NCI-H1694 (cell line): ENCODE results near the gene OMG.
"Not testable (repeated sequence)": the region's sequence is repeated elsewhere in the genome, so short reads cannot be mapped to it uniquely, and the experiment has no call there.

Experiments
- DNase-seq: peaks from one replicate; lab custom pipeline; 2025; lab: John Stamatoyannopoulos, UW

The OMG gene

GRCh38 chr17:31262923-31263322, 34.1 kb downstream of the OMG start:
- not testable (repeated sequence) for DNase-seq

GRCh38 chr17:31261601-31262000, 35.4 kb downstream of the OMG start:
- DNase-seq: no peak

DNA sequence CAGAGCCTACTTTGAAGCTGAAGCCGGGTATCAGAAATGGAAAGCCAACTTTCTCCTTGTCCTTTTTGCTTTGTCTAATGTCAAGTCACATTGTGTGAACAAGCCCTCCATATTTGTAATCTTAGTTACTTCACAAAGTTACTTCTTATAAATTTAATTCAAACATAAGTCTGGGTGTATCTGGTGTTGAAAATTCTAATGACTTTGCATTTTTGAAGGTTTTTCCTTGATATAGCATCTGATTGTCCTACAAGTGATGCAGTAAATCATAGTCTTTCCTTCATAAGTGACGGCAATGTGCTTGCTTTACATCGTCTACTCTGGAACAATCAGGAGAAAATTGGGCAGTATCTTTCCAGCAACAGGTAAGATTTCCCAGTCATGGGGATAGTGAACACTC, 36.9 kb downstream of the OMG start:
- no peak for DNase-seq

DNA sequence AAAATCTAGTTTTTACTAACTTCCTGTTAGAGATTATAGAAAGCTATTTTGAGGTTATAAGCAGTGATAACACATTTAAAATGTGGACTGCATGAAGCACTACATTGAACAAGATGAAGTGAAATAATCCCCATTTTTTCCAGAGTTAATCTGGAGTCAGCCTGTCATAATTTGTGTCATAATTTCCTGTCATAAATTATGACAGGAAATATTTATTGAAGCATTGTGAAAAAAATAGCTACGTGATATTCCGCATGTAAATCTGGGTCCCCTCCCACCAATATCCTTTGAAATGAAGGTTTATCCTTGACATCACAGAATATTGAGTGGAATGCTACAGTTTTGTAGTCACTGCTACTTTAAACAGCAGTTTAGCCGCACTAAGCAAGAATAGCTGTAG, 40.1 kb downstream of the OMG start:
- DNase-seq: no peak

DNA sequence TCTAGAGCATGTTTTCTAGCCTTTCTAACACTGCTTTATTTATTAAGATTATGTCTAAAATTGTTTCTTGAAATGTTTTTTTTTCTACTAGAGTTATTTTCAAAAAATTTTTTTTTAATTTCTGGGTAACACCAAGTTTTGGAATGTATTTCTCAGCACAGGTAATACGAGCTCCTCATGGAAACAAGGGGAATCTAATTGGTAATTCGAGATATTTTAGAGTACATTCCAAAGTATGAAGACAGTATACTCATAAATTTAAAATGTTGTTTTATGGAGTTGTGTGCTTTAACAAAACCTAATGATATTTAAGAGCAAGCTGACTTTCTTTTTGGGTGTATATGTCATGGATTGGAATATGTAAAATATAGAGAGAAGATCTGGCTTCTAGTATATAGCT, 42.4 kb downstream of the OMG start:
- no peak for DNase-seq

DNA sequence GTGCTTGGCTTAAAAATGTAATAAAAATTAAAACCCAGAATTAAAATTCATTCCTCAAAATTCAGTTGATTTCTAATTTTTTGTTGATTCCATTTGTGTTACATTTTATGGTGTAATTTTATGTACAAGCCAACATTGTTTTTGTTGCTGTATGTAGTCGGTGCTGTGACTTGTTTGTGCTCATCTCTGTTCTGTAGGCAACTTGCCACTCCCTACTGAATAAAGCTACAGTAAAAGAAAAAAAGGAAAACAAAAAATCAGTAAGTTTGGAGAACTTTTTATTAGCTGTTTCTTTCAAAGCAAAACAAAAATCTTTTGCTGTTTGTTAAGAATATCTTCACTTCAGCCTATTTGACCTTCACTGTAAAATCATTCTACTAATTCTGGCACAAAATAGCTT, 44.3 kb downstream of the OMG start:
- no peak for DNase-seq

DNA sequence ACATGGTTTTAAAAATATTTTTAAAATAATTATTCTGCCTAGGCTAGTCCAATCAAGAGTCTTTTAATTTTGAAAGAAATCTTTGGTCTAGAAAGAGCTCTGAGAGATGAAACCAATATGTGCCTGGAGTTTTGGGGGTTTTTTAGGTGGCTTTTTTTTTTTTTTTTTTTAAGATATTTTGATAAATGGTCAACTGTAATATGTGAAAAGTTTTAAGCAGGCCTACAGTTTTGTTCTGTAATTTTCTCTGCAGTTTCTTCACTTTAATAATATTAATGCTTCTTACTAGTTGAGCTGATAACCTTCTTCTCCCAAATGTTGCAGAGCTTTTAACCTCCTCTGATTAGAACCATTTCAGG, 45.1 kb downstream of the OMG start:
- no peak for DNase-seq

- DNase-seq: no peak
These were observed 45.7 kb downstream of the OMG start for GRCh38 chr17:31251105-31251969.

- DNase-seq: no peak
These were observed 46.8 kb downstream of the OMG start for GRCh38 chr17:31250229-31250628.

GRCh38 chr17:31249835-31250141, 47.3 kb downstream of the OMG start:
- no peak for DNase-seq

DNA sequence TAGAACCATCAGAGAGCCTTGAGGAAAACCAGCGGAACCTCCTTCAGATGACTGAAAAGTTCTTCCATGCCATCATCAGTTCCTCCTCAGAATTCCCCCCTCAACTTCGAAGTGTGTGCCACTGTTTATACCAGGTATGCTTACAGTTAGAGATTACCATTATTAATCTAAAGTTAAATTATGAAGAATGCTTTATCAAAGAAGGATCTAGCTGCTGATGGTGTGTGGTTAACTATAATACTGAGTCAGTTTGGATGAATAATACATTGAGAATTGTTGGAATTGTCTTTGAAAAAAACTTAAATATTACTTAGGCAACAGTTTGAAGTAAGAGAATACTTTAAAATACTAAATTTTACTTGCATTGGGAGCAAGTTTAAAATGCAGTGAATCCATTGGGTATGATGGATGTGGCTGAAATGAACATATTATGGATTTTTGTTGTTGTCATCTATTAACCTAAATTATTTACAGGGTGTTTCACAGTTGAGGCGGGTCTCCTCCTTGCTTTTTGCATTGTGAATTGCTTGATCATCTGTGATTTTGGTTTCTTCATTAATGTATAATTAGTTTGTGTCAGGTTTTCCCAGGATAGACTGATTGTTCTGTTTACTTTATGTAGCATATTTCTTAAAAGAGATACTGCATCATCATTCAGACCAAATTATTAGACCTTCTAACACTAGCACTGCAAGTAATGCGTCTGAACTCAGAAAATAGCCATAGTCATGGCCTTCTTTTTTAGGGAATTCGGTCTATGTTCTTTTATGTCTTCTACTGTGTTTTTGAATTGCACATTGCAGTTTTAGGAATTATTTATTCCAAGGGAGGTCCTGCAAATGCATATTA, 47.8 kb downstream of the OMG start:
- DNase-seq: no peak
